Measurements from ENCODE around the gene CLCN6.

Gene CLCN6

GRCh38 chr1:11874258-11874562, 68.2 kb downstream of the CLCN6 start:
- H3K27me3 ChIP-seq (ENCODE audit: insufficient read depth, low read depth, severe bottlenecking) = no peaks in the 10 kb centered on the region
- H3K27ac ChIP-seq = no peak overlapping the region
- H3K9me3 ChIP-seq (ENCODE audit: severe bottlenecking) = no peaks in the 10 kb centered on the region
- no peak for TF ChIP-seq CTCF (IDR thresholded peaks at IDR 0.05; ENCODE audit: low read depth, low read length)
- no peaks in the 10 kb centered on the region for H3K36me3 ChIP-seq
- H3K4me3 ChIP-seq (ENCODE audit: low read depth, low read length) = no peak overlapping the region
- DNase-seq = no peak

DNA sequence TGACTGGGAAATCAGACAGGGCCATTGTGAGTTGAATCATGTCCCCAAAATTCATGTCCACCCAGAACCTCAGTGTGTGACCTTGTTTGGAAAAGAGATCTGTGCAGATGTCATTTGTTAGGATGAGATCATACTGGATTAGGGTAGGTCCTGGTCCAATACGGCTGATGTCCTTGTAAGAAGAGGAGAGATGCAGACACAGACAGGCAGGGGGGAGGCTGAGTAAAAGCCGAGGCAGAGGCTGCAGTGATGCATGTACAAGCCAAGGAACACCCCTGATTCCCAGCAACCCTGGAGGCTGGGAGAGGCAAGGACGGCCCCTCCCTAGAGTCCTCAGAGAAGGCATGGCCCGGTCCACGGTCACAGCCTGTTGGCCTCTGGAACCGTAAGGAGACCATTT, 68.6 kb downstream of the CLCN6 start:
- Histone ChIP-seq H3K27ac (no peak overlapping the region), H3K9me3 (ENCODE audit: severe bottlenecking) (no peaks in the 10 kb centered on the region), H3K4me3 (ENCODE audit: low read depth, low read length) (no peak overlapping the region), H3K36me3 (no peaks in the 10 kb centered on the region), H3K27me3 (ENCODE audit: insufficient read depth, low read depth, severe bottlenecking) (no peaks in the 10 kb centered on the region)
- TF ChIP-seq CTCF (IDR thresholded peaks at IDR 0.05; ENCODE audit: low read depth, low read length) = no peak
- DNase-seq = no peak

GRCh38 chr1:11875094-11875493, 69.1 kb downstream of the CLCN6 start:
- Histone ChIP-seq H3K27me3 (ENCODE audit: insufficient read depth, low read depth, severe bottlenecking) (no peaks in the 10 kb centered on the region), H3K27ac (no peak overlapping the region), H3K36me3 (no peaks in the 10 kb centered on the region), H3K9me3 (ENCODE audit: severe bottlenecking) (no peaks in the 10 kb centered on the region), H3K4me3 (ENCODE audit: low read depth, low read length) (no peak overlapping the region)
- peak; percentile 30; the same call in 1 of the 2 replicates for TF ChIP-seq CTCF (IDR thresholded peaks at IDR 0.05; ENCODE audit: low read depth, low read length)
- DNase-seq = no peak

DNA sequence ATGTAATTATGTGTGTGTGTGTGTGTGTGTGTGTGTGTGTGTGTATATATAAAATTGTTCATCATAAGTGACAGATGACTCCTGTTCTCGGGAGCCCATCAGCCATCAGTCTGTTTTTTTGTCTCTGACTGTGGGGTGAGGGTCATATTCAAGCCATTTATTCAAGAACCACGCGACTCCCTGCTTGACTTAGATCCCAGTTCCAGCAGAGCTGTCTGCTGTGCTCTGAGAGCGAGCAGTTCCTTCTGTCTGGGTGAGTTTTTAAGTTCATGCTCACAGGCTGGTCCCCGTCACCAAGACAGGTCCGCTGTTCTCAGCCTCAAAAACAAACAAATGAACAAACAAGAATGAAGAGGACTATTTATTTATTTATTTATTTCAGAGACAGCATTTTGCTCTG, 71.1 kb downstream of the CLCN6 start:
- H3K27ac ChIP-seq = no peak overlapping the region
- TF ChIP-seq CTCF (IDR thresholded peaks at IDR 0.05; ENCODE audit: low read depth, low read length) = no peak
- no peaks in the 10 kb centered on the region for H3K27me3 ChIP-seq (ENCODE audit: insufficient read depth, low read depth, severe bottlenecking)
- DNase-seq = no peak
- no peak overlapping the region for H3K4me3 ChIP-seq (ENCODE audit: low read depth, low read length)
- peaks cover 3% of the 10 kb centered on the region for H3K9me3 ChIP-seq (ENCODE audit: severe bottlenecking)
- H3K36me3 ChIP-seq = no peaks in the 10 kb centered on the region

GRCh38 chr1:11878081-11878890, 72.3 kb downstream of the CLCN6 start:
- no peak overlapping the region for H3K4me3 ChIP-seq (ENCODE audit: low read depth, low read length)
- no peaks in the 10 kb centered on the region for H3K36me3 ChIP-seq
- peaks cover 4% of the 10 kb centered on the region for H3K9me3 ChIP-seq (ENCODE audit: severe bottlenecking)
- TF ChIP-seq CTCF (IDR thresholded peaks at IDR 0.05; ENCODE audit: low read depth, low read length) = no peak
- no peak overlapping the region for H3K27ac ChIP-seq
- no peaks in the 10 kb centered on the region for H3K27me3 ChIP-seq (ENCODE audit: insufficient read depth, low read depth, severe bottlenecking)
- DNase-seq = no peak

- TF ChIP-seq CTCF (IDR thresholded peaks at IDR 0.05; ENCODE audit: low read depth, low read length) = no peak
- H3K27me3 ChIP-seq (ENCODE audit: insufficient read depth, low read depth, severe bottlenecking) = no peaks in the 10 kb centered on the region
- H3K4me3 ChIP-seq (ENCODE audit: low read depth, low read length) = no peak overlapping the region
- DNase-seq = no peak
- H3K9me3 ChIP-seq (ENCODE audit: severe bottlenecking) = peaks cover 4% of the 10 kb centered on the region
- H3K27ac ChIP-seq = no peak overlapping the region
- no peaks in the 10 kb centered on the region for H3K36me3 ChIP-seq
Measured at GRCh38 chr1:11878891-11879190, 72.8 kb downstream of the CLCN6 start.

Measured in WERI-Rb-1 (cell line).